Omental fat pad (tissue), 4 donors: ENCODE measurements around the gene INO80C. TPM values are rescaled to one million over a fixed set of nuclear protein-coding genes. Genes with fewer than 3 reads are reported as not detected.

Experiments
- ATAC-seq: fragments of 150-250 bp; one replicate; pipeline ENCODE4 v1.9.1; 2016; ENCODE audit warnings: mild to moderate bottlenecking, moderate library complexity; ENCODE audit not compliant: low FRiP score
- DNase-seq: peaks from one replicate; pipeline ENCODE4 v3.0.0-alpha.2; 2019; ENCODE audit warnings: low spot score
- CTCF ChIP-seq, 3 donors: fragments of 450-650 bp; IDR thresholded peaks; one replicate each; pipeline ENCODE4 v1.5.1; 2016 to 2017; ENCODE audit warnings: antibody characterized with exemption in 3 of 3, mild to moderate bottlenecking in 3 of 3, moderate library complexity in 2 of 3
- total RNA-seq, 4 donors: library from RNA; depleted of rRNA; stranded (reverse); fragments of >200 nt; gene quantifications; one replicate each; pipeline ENCODE4 v1.1.0, GENCODE V29; 2016

INO80C gene
- total RNA-seq, 4 donors from 2014 or later: 6.3 to 20.7 (median 9.6) TPM

DNA sequence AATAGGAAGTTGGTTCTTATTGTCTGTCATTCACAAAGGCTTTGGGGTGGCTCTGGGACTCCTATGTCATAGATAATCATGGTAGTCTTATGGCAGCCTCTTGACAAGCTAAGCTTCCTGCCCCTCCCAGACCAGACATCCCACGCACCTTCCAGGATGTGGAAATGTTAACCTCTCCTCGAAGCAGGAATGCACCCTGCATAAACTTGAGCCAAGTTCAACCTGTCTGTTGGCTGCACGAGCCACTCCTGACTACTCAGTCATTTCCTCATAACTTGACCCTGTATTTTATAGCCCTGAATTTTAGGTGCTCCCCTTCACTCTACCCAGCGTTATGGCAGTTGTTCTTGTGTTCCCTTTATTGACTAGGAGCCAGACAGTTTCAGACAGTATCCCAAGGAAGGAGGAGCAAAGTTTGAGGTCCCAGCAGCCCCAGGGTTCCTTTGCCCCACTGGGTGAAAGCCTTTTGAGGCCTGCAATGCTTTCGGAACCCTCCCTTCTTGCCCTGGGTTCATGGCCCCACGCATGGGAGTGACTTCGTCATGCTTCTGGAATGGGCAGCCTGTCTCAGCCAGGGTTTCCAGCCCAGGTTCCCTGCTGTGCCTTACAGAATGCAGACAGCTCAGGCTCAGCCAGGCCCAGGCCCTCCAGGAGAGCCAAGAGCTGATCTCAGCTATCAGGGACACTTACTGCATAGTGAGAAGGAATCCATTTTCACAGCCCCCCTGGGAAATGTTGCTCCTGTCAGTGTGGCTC is 15.6 kb upstream of the INO80C start:
- ATAC-seq: peak; percentile 93
- TF ChIP-seq CTCF (IDR thresholded peaks at IDR 0.05): no peak
- peak; percentile 42 for DNase-seq

GRCh38 chr18:35512761-35513160 is 15.0 kb upstream of the INO80C start:
- DNase-seq (no peak), ATAC-seq (no peak)
- no peak for TF ChIP-seq CTCF (IDR thresholded peaks at IDR 0.05)

DNA sequence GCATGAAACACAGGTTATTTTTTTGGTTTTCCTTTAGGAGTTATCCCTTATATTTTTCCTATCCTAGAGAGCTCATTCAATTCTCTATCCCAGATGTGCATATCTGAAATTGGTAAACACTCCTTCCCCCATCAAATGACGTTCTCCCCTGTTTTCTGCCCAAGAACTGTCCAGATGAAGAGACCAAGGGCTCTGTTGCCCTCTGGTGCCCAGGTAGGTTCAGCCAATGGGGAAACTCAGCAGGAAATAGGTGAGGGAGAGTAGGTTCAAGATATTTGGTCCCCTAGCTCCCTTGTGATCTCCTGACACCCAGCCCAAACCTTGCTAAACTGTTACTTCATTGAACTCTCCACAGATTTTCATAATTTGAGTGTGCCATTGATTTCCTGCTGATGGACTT is 14.1 kb upstream of the INO80C start:
- DNase-seq: no peak
- no peak for TF ChIP-seq CTCF (IDR thresholded peaks at IDR 0.05)
- no peak for ATAC-seq

DNA sequence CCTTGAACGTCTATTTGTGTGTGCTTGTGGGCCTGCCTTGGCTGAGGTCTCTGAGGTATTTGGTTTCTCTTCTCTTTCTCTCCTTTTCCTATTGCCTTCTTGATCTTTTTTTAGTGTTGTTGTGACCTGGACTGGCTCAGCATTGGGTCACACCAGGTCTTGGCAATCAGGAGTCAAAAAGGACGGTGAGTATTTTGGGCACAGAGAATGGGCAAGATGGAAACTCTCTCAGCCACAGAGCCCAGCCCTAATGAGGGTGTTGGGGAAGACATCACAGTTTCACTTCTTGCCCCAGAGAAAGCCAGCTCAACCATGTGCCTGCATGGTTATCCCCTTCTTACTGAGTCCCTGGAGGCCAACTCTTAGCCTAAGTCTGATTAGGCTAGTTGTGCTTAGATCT is 13.7 kb upstream of the INO80C start:
- DNase-seq (no peak), ATAC-seq (no peak)
- no peak for TF ChIP-seq CTCF (IDR thresholded peaks at IDR 0.05)

DNA sequence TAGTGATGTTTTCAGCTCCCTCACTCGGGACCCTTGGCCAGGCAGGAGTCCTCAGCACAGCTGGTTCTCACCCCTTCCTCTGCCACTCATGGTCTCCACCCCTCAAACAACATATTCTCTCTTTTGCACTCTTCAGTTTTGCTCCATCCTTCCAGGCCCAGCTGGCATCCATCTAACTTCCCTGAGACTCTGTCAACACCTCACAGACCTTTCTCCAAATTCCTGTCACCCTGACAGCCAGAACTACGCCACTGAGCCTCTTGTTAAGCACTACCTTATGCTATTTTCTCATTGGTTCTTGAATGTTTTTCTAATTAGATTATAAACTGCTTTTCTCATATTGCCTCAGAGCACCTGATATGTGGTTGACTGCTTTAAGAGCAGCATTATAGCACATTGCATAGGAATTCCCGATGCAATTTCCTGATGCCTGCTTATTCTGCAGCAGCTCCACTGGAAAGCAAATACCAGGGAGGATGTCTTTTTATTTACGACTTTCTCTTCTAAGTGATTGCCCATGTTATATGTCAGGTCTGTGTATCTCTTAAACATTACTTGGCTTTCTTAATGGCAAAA is 12.4 kb upstream of the INO80C start:
- DNase-seq: no peak
- no peak for ATAC-seq
- no peak for TF ChIP-seq CTCF (IDR thresholded peaks at IDR 0.05)

DNA sequence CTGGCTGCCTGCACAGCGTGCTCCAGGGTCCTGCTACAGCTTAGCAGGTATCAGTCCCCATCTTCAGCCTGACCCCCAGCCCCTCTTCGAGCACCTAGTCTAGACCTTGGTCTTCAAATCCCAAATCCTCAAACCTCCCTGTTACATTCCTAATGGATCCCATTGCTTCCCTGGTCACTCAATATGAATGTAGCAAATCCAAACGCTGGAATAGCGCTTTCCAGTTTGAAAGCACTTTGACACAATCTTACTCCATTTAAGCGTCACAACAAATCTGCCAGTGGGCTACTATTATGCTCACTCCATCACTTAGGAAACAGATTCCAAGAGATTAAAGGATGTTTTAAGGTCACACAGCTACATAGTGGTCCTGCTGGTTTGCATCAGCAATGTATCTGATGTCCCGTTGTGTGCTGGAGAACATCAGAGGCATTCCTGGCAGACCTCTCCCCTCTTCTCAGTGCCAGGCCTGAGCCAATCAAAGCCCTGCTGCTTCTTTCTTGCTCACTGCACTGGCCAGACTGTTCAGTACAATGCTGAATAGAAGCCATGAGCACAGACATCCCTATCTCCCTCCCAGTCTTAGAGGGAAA is 11.1 kb upstream of the INO80C start:
- TF ChIP-seq CTCF (IDR thresholded peaks at IDR 0.05): no peak
- DNase-seq (no peak), ATAC-seq (no peak)

DNA sequence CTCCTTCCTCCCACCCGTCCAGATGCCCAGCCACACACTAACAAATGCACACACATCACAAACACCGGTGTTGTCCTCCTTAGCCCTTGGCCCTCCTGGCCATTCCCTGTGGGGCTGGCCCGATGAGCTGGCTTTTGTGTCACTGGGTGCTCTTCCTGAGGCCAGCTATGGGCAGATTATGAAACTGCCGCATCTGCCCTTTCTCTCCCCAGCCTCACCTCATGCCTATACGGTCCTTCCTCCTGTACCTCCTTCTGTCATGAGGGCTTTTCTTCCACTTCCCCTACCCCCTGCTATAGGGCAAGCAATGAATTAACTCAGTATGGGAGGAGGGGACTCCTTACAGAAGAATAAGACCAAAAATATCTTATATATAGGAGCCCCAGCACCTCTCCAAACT is 10.3 kb upstream of the INO80C start:
- no peak for TF ChIP-seq CTCF (IDR thresholded peaks at IDR 0.05)
- DNase-seq (no peak), ATAC-seq (no peak)
